ENCODE measurements around the gene NEGR1.

The NEGR1 gene

DNA sequence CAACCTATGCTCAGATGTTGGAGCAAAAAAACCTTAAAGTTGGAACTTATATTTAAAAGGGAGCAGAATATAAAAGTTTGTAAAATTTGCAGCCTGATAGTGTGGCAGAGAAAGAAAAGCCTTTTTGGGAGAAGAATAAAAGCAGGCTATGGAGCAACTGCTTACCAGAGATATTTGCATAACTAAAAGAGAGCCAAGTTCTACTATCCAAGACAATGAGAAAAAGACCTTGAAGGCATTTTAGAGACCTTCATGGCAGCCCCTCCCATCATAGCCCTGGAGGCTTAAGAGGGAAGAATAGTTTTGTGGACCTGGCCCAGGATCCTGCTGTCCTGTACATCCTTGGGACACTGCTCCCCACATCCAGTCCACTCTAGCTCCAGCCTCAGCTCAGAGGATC lies 889.0 kb downstream of the NEGR1 start:
- no peak overlapping the region for H3K4me3 ChIP-seq (ENCODE audit: low read depth, low read length)
- TF ChIP-seq, protein P1, sequence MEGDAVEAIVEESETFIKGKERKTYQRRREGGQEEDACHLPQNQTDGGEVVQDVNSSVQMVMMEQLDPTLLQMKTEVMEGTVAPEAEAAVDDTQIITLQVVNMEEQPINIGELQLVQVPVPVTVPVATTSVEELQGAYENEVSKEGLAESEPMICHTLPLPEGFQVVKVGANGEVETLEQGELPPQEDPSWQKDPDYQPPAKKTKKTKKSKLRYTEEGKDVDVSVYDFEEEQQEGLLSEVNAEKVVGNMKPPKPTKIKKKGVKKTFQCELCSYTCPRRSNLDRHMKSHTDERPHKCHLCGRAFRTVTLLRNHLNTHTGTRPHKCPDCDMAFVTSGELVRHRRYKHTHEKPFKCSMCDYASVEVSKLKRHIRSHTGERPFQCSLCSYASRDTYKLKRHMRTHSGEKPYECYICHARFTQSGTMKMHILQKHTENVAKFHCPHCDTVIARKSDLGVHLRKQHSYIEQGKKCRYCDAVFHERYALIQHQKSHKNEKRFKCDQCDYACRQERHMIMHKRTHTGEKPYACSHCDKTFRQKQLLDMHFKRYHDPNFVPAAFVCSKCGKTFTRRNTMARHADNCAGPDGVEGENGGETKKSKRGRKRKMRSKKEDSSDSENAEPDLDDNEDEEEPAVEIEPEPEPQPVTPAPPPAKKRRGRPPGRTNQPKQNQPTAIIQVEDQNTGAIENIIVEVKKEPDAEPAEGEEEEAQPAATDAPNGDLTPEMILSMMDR (IDR thresholded peaks at IDR 0.05; ENCODE audit: borderline replicate concordance, insufficient read depth, low read depth, low read length): no peak

GRCh38 chr1:71390518-71390917 lies 891.8 kb downstream of the NEGR1 start:
- TF ChIP-seq, protein P1 (IDR thresholded peaks at IDR 0.05; ENCODE audit: borderline replicate concordance, insufficient read depth, low read depth, low read length): no peak
- no peak overlapping the region for H3K4me3 ChIP-seq (ENCODE audit: low read depth, low read length)

GRCh38 chr1:71377886-71378285 lies 904.5 kb downstream of the NEGR1 start:
- H3K4me3 ChIP-seq (ENCODE audit: low read depth, low read length): no peak overlapping the region
- TF ChIP-seq, protein P1 (IDR thresholded peaks at IDR 0.05; ENCODE audit: borderline replicate concordance, insufficient read depth, low read depth, low read length): no peak

GRCh38 chr1:71372496-71372895 lies 909.8 kb downstream of the NEGR1 start:
- no peak overlapping the region for H3K4me3 ChIP-seq (ENCODE audit: low read depth, low read length)
- TF ChIP-seq, protein P1 (IDR thresholded peaks at IDR 0.05; ENCODE audit: borderline replicate concordance, insufficient read depth, low read depth, low read length): no peak

DNA sequence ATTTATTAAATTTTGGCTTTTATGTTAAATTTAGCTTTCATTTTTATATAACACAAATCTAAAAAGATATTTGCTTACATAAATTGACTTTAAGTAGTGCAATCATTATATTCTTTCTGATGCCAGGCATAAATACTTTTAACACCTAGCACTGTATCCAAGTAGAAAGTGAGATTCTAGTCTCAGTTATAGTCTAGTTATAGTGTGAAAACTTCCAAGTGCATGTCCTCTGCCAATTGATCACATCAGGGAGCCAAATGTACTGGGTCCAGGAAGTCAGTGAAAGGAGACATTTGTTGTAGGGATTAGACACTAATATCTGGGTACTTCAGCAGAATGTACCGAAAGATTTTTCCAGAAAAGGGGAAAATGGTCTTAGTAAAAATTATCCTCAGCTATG lies 910.8 kb downstream of the NEGR1 start:
- H3K4me3 ChIP-seq (ENCODE audit: low read depth, low read length): no peak overlapping the region
- TF ChIP-seq, protein P1 (IDR thresholded peaks at IDR 0.05; ENCODE audit: borderline replicate concordance, insufficient read depth, low read depth, low read length): no peak

GRCh38 chr1:71364236-71364635 lies 918.1 kb downstream of the NEGR1 start:
- H3K4me3 ChIP-seq (ENCODE audit: low read depth, low read length): no peak overlapping the region
- TF ChIP-seq, protein P1 (IDR thresholded peaks at IDR 0.05; ENCODE audit: borderline replicate concordance, insufficient read depth, low read depth, low read length): no peak

GRCh38 chr1:71362691-71363090 lies 919.6 kb downstream of the NEGR1 start:
- H3K4me3 ChIP-seq (ENCODE audit: low read depth, low read length): no peak overlapping the region
- TF ChIP-seq, protein P1 (IDR thresholded peaks at IDR 0.05; ENCODE audit: borderline replicate concordance, insufficient read depth, low read depth, low read length): no peak
